ENCODE measurements around the gene THBD. TPM values are rescaled to one million over a fixed set of nuclear protein-coding genes. Genes with fewer than 3 reads are reported as not detected.
A peak's percentile ranks its signal among the peaks of the same experiment; 100 is the strongest.

Gene THBD
- total and polyA plus RNA-seq, 2 of the 4 experiments (the other 2 are of a cell fraction): 0.07 TPM; not detected in 1

GRCh38 chr20:23035731-23036130 lies 13.7 kb downstream of the THBD start:
- dilution Hi-C loops (cut with HindIII; ENCODE audit: low sequenced_read_pairs, unreplicated experiment): no loop called here
- Histone ChIP-seq H2BK20ac (ENCODE audit: low read depth, low read length) (no peak overlapping the region), H3K56ac (ENCODE audit: extremely low read depth, insufficient read depth, low read length) (no peak overlapping the region), H3K27me3 (ENCODE audit: control insufficient read depth, insufficient read depth, low read length) (peaks cover 27% of the 10 kb centered on the region), H4K5ac (ENCODE audit: low read depth, low read length) (no peak overlapping the region), H2AK5ac (ENCODE audit: low read depth, low read length) (no peak overlapping the region), H2BK15ac (ENCODE audit: low read depth, low read length) (no peak overlapping the region), H3K9ac (ENCODE audit: low read depth, low read length) (no peak overlapping the region), H3K4me2 (ENCODE audit: low read depth, low read length) (no peak overlapping the region), H2BK5ac (ENCODE audit: low read depth, low read length, poor library complexity, severe bottlenecking) (no peak overlapping the region), H3K4ac (ENCODE audit: low read depth, low read length) (no peak overlapping the region), H3K18ac (ENCODE audit: low read depth, low read length) (no peak overlapping the region), H3K36me3 (ENCODE audit: control insufficient read depth, insufficient read depth, low read length) (no peaks in the 10 kb centered on the region), H3K4me1 (ENCODE audit: control insufficient read depth, insufficient read depth, low read length) (no peaks in the 10 kb centered on the region; the same call in 1 of the 2 replicates), H3K9me1 (ENCODE audit: insufficient read depth, low read length) (no peaks in the 10 kb centered on the region), H4K91ac (ENCODE audit: insufficient read depth, low read depth, low read length) (no peak overlapping the region), H2AFZ (replicated peaks; ENCODE audit: low read length, poor library complexity) (peak overlapping the region; percentile 21), H3K23ac (ENCODE audit: low read depth, low read length) (no peak overlapping the region), H4K8ac (ENCODE audit: low read depth in 2 of 2, low read length in 2 of 2) (no peak overlapping the region), H3K79me1 (ENCODE audit: low read depth in 1 of 2, low read length in 2 of 2) (no peaks in the 10 kb centered on the region), H3K14ac (replicated peaks; ENCODE audit: low read depth, low read length) (no peak overlapping the region), H3K4me3 (ENCODE audit: insufficient read depth, low read depth, low read length) (no peak overlapping the region), H2BK120ac (ENCODE audit: low read depth, low read length) (no peak overlapping the region), H4K20me1 (ENCODE audit: insufficient read depth, low read length) (no peaks in the 10 kb centered on the region), H3K27ac (ENCODE audit: insufficient read depth, low read length) (no peak overlapping the region), H3K9me3 (ENCODE audit: control insufficient read depth, insufficient read depth, low read length) (no peaks in the 10 kb centered on the region), H2AK9ac (replicated peaks; ENCODE audit: low read depth, low read length, poor library complexity) (no peak overlapping the region)
- in situ Hi-C loops (cut with MboI; ENCODE audit: low sequenced_read_pairs): no loop called here
- ATAC-seq (ENCODE audit: low read depth): no peak
- ChIA-PET POLR2A (ENCODE audit: unreplicated experiment) (no interaction called here), CTCF (no interaction called here)
- DNase-seq: no peak
- WGBS, 2 experiments (ENCODE audit: extremely low coverage in 2 of 2, insufficient read length in 1 of 2): 90% methylated on average over 35 of the region's 41 CpGs; no CpG with 5 or more reads in 1 of the 2 experiments
- TF ChIP-seq POLR2A (IDR thresholded peaks at IDR 0.05; ENCODE audit: low read depth, low read length) (no peak), USF2 (IDR thresholded peaks at IDR 0.05; ENCODE audit: low read depth, low read length) (no peak), MXI1 (IDR thresholded peaks at IDR 0.05; ENCODE audit: borderline replicate concordance, low read depth, low read length) (no peak), RCOR1 (IDR thresholded peaks at IDR 0.05; ENCODE audit: insufficient replicate concordance, low read length) (no peak), RFX5 (IDR thresholded peaks at IDR 0.05; ENCODE audit: low read depth, low read length) (no peak), CTCF (conservative IDR thresholded peaks at IDR 0.05; ENCODE audit: low read depth, low read length) (no peak), BHLHE40 (IDR thresholded peaks at IDR 0.05; ENCODE audit: low read depth, low read length) (no peak), RAD21 (IDR thresholded peaks at IDR 0.05; ENCODE audit: low read length) (no peak), CEBPB (IDR thresholded peaks at IDR 0.05; ENCODE audit: low read depth, low read length) (no peak), MAZ (IDR thresholded peaks at IDR 0.05; ENCODE audit: borderline replicate concordance, low read depth, low read length) (no peak), ELK1 (IDR thresholded peaks at IDR 0.05; ENCODE audit: borderline replicate concordance, low read depth, low read length) (no peak), NFE2L2 (IDR thresholded peaks at IDR 0.05; ENCODE audit: low read depth, low read length) (no peak), FOS (IDR thresholded peaks at IDR 0.05; ENCODE audit: low read depth, low read length) (no peak), CHD1 (IDR thresholded peaks at IDR 0.05; ENCODE audit: low read depth, low read length) (no peak), SMC3 (IDR thresholded peaks at IDR 0.05; ENCODE audit: low read depth, low read length) (no peak), MAFK (IDR thresholded peaks at IDR 0.05; ENCODE audit: low read depth, low read length) (no peak)
- intact Hi-C loops (cut with micrococcal nuclease): no loop called here
- BruUV-seq (replicated peaks): no TSS peak
